Measurements from ENCODE around the gene STON2.
"Not testable (repeated sequence)": the region's sequence is repeated elsewhere in the genome, so short reads cannot be mapped to it uniquely, and the experiment has no call there.

Gene STON2, protein sequence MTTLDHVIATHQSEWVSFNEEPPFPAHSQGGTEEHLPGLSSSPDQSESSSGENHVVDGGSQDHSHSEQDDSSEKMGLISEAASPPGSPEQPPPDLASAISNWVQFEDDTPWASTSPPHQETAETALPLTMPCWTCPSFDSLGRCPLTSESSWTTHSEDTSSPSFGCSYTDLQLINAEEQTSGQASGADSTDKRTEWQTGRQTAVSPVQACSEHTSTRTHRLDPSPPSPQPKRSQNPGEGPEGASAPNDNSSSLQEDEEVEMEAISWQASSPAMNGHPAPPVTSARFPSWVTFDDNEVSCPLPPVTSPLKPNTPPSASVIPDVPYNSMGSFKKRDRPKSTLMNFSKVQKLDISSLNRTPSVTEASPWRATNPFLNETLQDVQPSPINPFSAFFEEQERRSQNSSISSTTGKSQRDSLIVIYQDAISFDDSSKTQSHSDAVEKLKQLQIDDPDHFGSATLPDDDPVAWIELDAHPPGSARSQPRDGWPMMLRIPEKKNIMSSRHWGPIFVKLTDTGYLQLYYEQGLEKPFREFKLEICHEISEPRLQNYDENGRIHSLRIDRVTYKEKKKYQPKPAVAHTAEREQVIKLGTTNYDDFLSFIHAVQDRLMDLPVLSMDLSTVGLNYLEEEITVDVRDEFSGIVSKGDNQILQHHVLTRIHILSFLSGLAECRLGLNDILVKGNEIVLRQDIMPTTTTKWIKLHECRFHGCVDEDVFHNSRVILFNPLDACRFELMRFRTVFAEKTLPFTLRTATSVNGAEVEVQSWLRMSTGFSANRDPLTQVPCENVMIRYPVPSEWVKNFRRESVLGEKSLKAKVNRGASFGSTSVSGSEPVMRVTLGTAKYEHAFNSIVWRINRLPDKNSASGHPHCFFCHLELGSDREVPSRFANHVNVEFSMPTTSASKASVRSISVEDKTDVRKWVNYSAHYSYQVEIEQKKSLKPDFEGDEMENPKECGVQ

GRCh38 chr14:81400202-81400678 lies at the start of gene STON2:
Gene STON2 (minus strand): TSS chr14:81400324. CDS start chr14:81398382, 1,942 bp downstream.
- DNase-seq = peak; percentile 26

DNA sequence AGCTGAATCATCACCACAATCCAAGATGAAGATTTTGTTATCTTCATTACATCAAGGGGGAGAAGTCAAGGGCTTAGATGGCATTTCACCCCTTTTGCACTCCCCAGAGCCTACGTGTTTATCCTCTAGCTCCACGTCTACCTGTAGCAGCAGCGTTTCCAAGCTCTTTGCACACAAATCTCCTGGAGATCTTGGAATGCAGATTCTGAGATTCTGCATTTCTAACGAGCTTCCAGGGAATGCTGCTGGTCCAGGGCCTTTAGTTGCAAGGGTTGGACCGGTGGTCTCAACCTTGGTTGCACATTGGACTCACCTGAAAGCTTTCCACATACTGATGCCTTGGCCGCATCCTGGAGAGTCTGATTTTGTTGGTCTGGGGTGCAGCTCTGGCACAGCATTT lies 49.5 kb upstream of the STON2 start:
- no peak for DNase-seq

GRCh38 chr14:81449114-81449513 lies 49.0 kb upstream of the STON2 start:
- DNase-seq = no peak

- DNase-seq = no peak
Measured at GRCh38 chr14:81447021-81447764, 47.1 kb upstream of the STON2 start.

DNA sequence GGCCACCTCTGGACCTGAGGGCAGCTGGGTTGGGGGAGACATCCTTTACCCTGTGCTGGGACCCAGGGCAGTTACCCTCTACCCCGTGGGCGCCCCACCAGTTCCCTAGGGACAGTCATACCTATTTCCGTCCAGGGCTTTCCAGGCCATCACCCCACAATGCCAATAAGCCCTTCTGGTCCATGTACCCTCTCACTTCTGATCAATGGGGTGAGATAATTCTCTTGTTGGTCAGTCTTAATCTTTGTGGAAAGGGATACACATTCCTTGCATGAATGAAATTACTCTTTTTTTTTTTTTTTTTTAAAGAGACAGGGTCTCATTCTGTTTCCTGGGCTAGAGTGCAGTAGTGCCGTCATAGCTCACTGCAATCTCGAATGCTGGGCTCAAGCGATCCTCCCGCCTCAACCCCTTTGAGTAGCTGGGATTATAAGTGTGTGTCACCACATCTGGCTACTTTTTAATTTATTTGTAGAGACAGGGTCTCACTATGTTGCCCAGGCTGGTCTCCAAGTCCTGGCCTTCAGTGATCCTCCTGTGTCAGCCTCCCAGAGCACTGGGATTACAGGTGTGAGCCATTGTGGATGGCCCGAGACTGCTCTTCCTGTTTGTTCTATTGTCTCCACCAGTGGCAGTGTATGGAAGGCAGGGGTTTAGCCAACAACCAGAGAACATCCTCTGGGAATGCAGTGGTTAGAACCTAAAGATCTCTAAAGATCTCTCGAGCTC lies 46.3 kb upstream of the STON2 start:
- DNase-seq = no peak

GRCh38 chr14:81441626-81442134 lies 41.6 kb upstream of the STON2 start:
- no peak for DNase-seq

GRCh38 chr14:81440041-81440440 lies 39.9 kb upstream of the STON2 start:
- no peak for DNase-seq

GRCh38 chr14:81437244-81437643 lies 37.1 kb upstream of the STON2 start:
- no peak for DNase-seq

- peak; percentile 91 for DNase-seq
Measured at GRCh38 chr14:81436296-81437138, 36.4 kb upstream of the STON2 start.

GRCh38 chr14:81435391-81436295 lies 35.5 kb upstream of the STON2 start:
- peak; percentile 88 for DNase-seq

- no peak for DNase-seq
Measured at GRCh38 chr14:81435048-81435390, 34.9 kb upstream of the STON2 start.

DNA sequence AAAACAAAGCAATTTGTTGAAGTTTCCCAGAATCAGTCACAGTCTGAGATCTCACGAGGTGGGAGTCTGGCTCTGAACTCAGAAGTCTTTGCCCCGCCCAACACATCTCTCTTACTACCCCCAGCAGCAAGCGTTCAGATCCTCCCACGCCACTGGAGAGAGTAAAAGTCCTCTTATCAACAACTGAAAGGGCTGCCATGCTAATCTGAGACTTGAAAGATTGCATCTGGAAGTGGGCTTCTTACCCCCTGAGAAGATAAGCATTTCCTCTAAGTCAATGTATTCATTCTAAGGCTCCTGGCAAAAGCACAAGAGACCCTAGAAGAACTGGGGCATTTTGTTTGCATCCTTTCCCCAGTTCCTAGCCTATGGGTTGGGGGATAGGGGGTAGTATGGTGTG lies 34.1 kb upstream of the STON2 start:
- DNase-seq = no peak

DNA sequence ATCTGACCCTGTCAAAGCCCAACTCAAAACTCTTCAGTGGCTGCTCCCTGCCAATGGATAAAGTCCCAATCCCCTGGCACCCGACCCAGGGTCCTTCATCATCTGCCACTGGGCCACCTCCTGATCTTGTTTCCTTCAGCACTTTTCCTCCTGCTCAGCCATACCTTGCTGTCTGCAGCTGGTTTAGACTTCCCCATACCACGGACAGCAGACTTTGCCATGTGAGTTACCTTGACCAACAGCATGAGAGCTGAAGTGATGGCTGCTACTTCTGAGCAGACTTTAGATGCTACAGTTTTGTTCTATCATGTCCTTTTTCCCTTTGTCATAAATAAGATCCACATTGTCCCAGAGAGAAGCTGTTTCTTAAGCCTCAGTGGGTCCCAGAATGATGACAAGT lies 33.3 kb upstream of the STON2 start:
- no peak for DNase-seq

DNA sequence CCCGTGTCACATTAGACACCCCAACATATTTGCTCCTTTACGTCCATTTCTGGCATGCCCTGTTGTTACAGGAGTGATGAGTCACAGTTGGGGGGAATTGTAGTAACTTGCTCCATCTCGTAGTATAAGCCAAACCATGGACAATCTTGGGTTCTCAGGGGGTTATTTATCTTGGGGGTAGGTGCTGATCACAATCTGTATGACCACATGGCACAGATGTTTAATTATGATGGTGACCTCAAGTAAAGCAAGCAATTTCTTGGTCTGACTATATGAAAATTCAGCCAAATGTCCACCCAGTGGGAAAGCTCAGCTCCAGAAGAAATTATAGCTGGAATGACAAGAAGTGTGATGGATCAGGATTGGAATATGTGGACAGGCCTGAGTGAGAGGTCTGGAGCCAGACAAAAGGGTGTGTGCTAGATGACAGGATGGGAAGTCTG lies 32.1 kb upstream of the STON2 start:
- DNase-seq = no peak

GRCh38 chr14:81430235-81430634 lies 30.1 kb upstream of the STON2 start:
- no peak for DNase-seq

DNA sequence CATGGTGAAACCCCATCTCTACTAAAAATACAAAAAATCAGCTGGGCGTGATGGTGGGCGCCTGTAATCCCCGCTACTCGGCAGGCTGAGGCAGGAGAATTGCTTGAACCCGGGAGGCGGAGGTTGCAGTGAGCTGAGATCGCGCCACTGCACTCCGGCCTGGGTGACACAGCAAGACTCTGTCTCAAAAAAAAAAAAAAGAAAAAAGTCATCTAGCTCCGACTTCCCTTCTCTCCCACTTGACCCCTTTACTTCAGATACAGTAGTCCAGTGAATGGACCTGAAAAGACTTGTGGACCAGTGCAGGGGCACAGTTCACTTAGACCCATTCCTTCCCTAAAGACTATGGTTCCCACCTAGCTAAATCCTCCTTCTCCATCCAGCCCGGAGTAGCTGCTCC lies 29.6 kb upstream of the STON2 start:
- not testable (repeated sequence) for DNase-seq

DNA sequence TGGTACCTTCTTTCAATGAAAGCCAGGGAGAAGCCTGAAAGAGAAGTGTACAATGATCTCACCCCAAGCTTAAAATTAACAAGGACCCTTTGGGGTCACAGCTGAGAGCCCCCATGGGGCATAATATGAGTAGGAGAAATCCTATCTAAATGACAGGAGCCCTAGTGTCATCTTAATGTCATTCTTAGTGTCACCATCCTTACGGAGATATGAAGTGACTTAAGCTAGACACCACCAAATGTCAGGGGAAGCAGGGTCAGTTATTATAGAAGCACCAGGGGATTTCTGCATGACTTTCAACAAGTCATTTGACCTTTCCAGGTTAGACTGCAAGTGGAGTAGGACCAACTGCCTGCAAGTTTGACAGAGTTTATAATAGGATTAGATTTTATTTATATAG lies 28.9 kb upstream of the STON2 start:
- no peak for DNase-seq

GRCh38 chr14:81427348-81428058 lies 27.4 kb upstream of the STON2 start:
- DNase-seq = no peak

DNA sequence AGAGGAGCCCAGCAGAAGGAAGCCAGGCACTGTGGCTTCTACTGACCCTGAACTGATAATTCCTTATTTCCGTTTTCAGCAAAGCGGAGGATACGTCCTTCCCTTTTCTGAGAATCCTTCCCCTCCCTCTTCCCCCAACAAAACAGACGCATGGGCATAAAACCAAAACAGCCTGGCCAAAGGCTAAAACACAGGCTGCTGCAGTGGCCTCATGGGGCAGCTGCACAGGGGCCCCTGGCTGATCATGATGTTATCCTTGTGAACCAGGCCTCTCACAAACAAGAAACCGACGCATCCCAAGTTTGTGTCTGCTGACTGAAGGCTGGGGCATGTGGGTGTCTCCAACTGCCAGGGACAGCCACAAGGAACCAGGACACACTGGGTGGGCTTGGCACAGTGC lies 23.4 kb upstream of the STON2 start:
- DNase-seq = no peak
